Left ventricle myocardium superior (tissue), 1 donor: Measurements from ENCODE around the gene TBCB. TPM values are rescaled to one million over a fixed set of nuclear protein-coding genes. Genes with fewer than 3 reads are reported as not detected.
"Not testable (repeated sequence)": the region's sequence is repeated elsewhere in the genome, so short reads cannot be mapped to it uniquely, and the experiment has no call there.

Experiments
- ATAC-seq: fragments of 200-7000 bp; cut with Tn5 transposase; one replicate; pipeline ENCODE4 v1.9.1; 2020; ENCODE audit warnings: mild to moderate bottlenecking, moderate library complexity
- DNase-seq: peaks from one replicate; pipeline ENCODE4 v3.0.0-alpha.2; 2020
- intact Hi-C: fragments of 100-400 bp; cut with micrococcal nuclease; formaldehyde crosslinking; loops from one replicate; pipeline ENCODE4 v1.11.0; 2022
- total RNA-seq: library from RNA; stranded (reverse); fragmentation: NEBNext Ultra II Directional; extraction: Animal tissue kit (Norgen Biotek cat#: 25700); gene quantifications from one replicate; pipeline ENCODE4 v1.2.1, GENCODE V29; 2021
- donor health status: DM: no; HTN: yes; CAD: no; lungs with severe emphysema.

TBCB gene
- total RNA-seq, 1 donor from 2014 or later = 93.7 TPM

- ATAC-seq (peak; percentile 91), DNase-seq (peak; percentile 92)
- intact Hi-C loops = no loop called here
These were observed 37.3 kb downstream of the TBCB start, which contains the start of gene COX7A1 for GRCh38 chr19:36152352-36153091. TSS of gene COX7A1 (minus strand) at chr19:36152447. CDS start at chr19:36152407, 40 bp downstream.

GRCh38 chr19:36153126-36153525 lies 37.9 kb downstream of the TBCB start:
- intact Hi-C loops = no loop called here
- ATAC-seq (no peak), DNase-seq (no peak)

- ATAC-seq = peak; percentile 76
- no peak for DNase-seq
- intact Hi-C loops = no loop called here
These were observed 45.7 kb downstream of the TBCB start for GRCh38 chr19:36160821-36161596.

GRCh38 chr19:36163813-36164212 lies 48.5 kb downstream of the TBCB start:
- ATAC-seq = no peak
- no peak for DNase-seq

GRCh38 chr19:36169084-36169760 lies 54.0 kb downstream of the TBCB start:
- intact Hi-C loops = no loop called here
- DNase-seq (peak; percentile 44), ATAC-seq (peak; percentile 63)

More at GRCh38 chr19:36163813-36164212, 48.5 kb downstream of the TBCB start:
- intact Hi-C loops = no loop called here

GRCh38 chr19:36172852-36173251 lies 57.6 kb downstream of the TBCB start:
- intact Hi-C loops = loop anchor here (5.0 kb wide), 1 partner anchor 46 kb away; no protein-coding TSS in a partner anchor
- no peak for DNase-seq
- no peak for ATAC-seq

GRCh38 chr19:36173846-36174245 lies 58.6 kb downstream of the TBCB start:
- ATAC-seq, DNase-seq: not testable (repeated sequence)
- intact Hi-C loops = loop anchor here (5.0 kb wide), 1 partner anchor 47 kb away; no protein-coding TSS in a partner anchor

Other genes starting within 250 kb of the TBCB start
- 25.7 TPM for gene APLP1, start 246.9 kb upstream of the TBCB start, total RNA-seq
- gene NFKBID, start 214.9 kb upstream of the TBCB start, total RNA-seq = 3.8 TPM
- 7.1 TPM for gene HCST, start 212.9 kb upstream of the TBCB start, total RNA-seq
- 28.5 TPM for gene TYROBP, start 207.2 kb upstream of the TBCB start, total RNA-seq
- 7.5 TPM for gene LRFN3, start 179.1 kb upstream of the TBCB start, total RNA-seq
- gene SDHAF1, start 120.3 kb upstream of the TBCB start, total RNA-seq = 9.4 TPM
- gene SYNE4, start 106.7 kb upstream of the TBCB start, total RNA-seq = 0.30 TPM
- gene ALKBH6, start 101.3 kb upstream of the TBCB start, total RNA-seq = 7.8 TPM
- gene CLIP3, start 82.6 kb upstream of the TBCB start, total RNA-seq = 5.0 TPM
- 4.0 TPM for gene THAP8, start 61.2 kb upstream of the TBCB start, total RNA-seq
- 28.7 TPM for gene WDR62, start 60.6 kb upstream of the TBCB start, total RNA-seq
- not detected for gene OVOL3, start 4.3 kb upstream of the TBCB start, total RNA-seq
- 157 TPM for gene POLR2I, start 593 bp upstream of the TBCB start, total RNA-seq
- 838 TPM for gene CAPNS1, start 24.6 kb downstream of the TBCB start, total RNA-seq
- gene COX7A1, start 37.0 kb downstream of the TBCB start, total RNA-seq = 3,262 TPM
- gene ZNF565, start 99.2 kb downstream of the TBCB start, total RNA-seq = 4.6 TPM
- 29.1 TPM for gene ZNF146, start 99.6 kb downstream of the TBCB start, total RNA-seq